IMR-90 (cell line): ENCODE measurements around the gene TMEM214. TPM values are rescaled to one million over a fixed set of nuclear protein-coding genes. Genes with fewer than 3 reads are reported as not detected.

Experiments used
- ATAC-seq: fragments of 200-7000 bp; cut with Tn5 transposase; 2 replicates; pipeline ENCODE4 v1.9.1; 2020; ENCODE audit warnings: low read depth, mild to moderate bottlenecking, moderate library complexity
- BruUV-seq: library from RNA; stranded (reverse); fragments of 400-500 nt; replicated peaks from 2 replicates; lab custom pipeline; 2021; lab: Mats Ljungman, UMichigan
- CTCF ChIA-PET: fragments of 300-600 bp; formaldehyde crosslinking; extraction: SDS; loops from one replicate; lab custom pipeline; 2021; ENCODE audit warnings: antibody characterized with exemption; lab: Yijun Ruan, JAX
- POLR2A ChIA-PET: fragments of 300-600 bp; sonication (Branson Sonifier 250); formaldehyde crosslinking; loops from one replicate; lab custom pipeline; 2022; ENCODE audit warnings: antibody characterized with exemption; ENCODE audit not compliant: unreplicated experiment; lab: Charles Lee
- DNase-seq: peaks from one replicate; pipeline ENCODE4 v3.0.0; 2013
- H2AFZ ChIP-seq: replicated peaks from 2 replicates; pipeline ENCODE3; 2013; ENCODE audit warnings: low read length, mild to moderate bottlenecking; ENCODE audit not compliant: poor library complexity
- H2AK5ac ChIP-seq: 2 replicates; pipeline ENCODE4 v1.6.1; 2013; ENCODE audit warnings: low read depth, low read length, inconsistent platforms
- H2AK9ac ChIP-seq: replicated peaks from 2 replicates; pipeline ENCODE3; 2013; ENCODE audit warnings: mild to moderate bottlenecking, low read depth, low read length, moderate library complexity; ENCODE audit not compliant: poor library complexity
- H2BK120ac ChIP-seq: 2 replicates; pipeline ENCODE4 v1.6.1; 2013; ENCODE audit warnings: low read depth, low read length, inconsistent platforms
- H2BK15ac ChIP-seq: 3 replicates; pipeline ENCODE4 v1.6.1; 2013; ENCODE audit warnings: low read depth, low read length, inconsistent platforms
- H2BK20ac ChIP-seq: 2 replicates; pipeline ENCODE4 v1.6.1; 2013; ENCODE audit warnings: low read depth, mild to moderate bottlenecking, inconsistent platforms, low read length, moderate library complexity
- H2BK5ac ChIP-seq: 2 replicates; pipeline ENCODE4 v1.6.1; 2013; ENCODE audit warnings: mild to moderate bottlenecking, low read depth, low read length, inconsistent platforms; ENCODE audit not compliant: poor library complexity, severe bottlenecking
- H3K14ac ChIP-seq: replicated peaks from 2 replicates; pipeline ENCODE4 v1.6.1; 2013; ENCODE audit warnings: low read depth, low read length, inconsistent platforms
- H3K18ac ChIP-seq: 2 replicates; pipeline ENCODE4 v1.6.1; 2013; ENCODE audit warnings: low read depth, low read length, control low read depth
- H3K23ac ChIP-seq: 2 replicates; pipeline ENCODE4 v1.6.1; 2013; ENCODE audit warnings: low read depth, low read length, inconsistent platforms
- H3K27ac ChIP-seq: 2 replicates; pipeline ENCODE4 v1.5.1; 2013; ENCODE audit warnings: mild to moderate bottlenecking, control low read depth, low read length; ENCODE audit not compliant: insufficient read depth
- H3K27me3 ChIP-seq: 2 replicates; pipeline ENCODE4 v1.6.1; 2013; ENCODE audit warnings: low read length; ENCODE audit not compliant: control insufficient read depth, insufficient read depth
- H3K36me3 ChIP-seq: 2 replicates; pipeline ENCODE4 v1.6.1; 2013; ENCODE audit warnings: low read length, mixed read lengths; ENCODE audit not compliant: control insufficient read depth, insufficient read depth
- H3K4ac ChIP-seq: 2 replicates; pipeline ENCODE4 v1.6.1; 2013; ENCODE audit warnings: low read depth, low read length, inconsistent platforms
- H3K4me1 ChIP-seq: 2 replicates; pipeline ENCODE4 v1.6.1; 2013; ENCODE audit warnings: low read length, mixed read lengths; ENCODE audit not compliant: control insufficient read depth, insufficient read depth
- H3K4me2 ChIP-seq: 2 replicates; pipeline ENCODE4 v1.6.1; 2013; ENCODE audit warnings: low read depth, mild to moderate bottlenecking, control low read depth, low read length, moderate library complexity
- H3K4me3 ChIP-seq: 2 replicates; pipeline ENCODE4 v1.5.1; 2013; ENCODE audit warnings: low read depth, mild to moderate bottlenecking, control low read depth, low read length, moderate library complexity; ENCODE audit not compliant: insufficient read depth
- H3K56ac ChIP-seq: 2 replicates; pipeline ENCODE4 v1.6.1; 2013; ENCODE audit warnings: low read length, inconsistent platforms; ENCODE audit not compliant: insufficient read depth; ENCODE audit errors: extremely low read depth
- H3K79me1 ChIP-seq, 2 experiments: 2 replicates each; pipeline ENCODE4 v1.6.1; 2013; ENCODE audit warnings: low read length in 2 of 2, inconsistent platforms in 1 of 2, low read depth in 1 of 2
- H3K9ac ChIP-seq: 2 replicates; pipeline ENCODE4 v1.6.1; 2013; ENCODE audit warnings: low read depth, low read length, control low read depth
- H3K9me1 ChIP-seq: 2 replicates; pipeline ENCODE4 v1.6.1; 2013; ENCODE audit warnings: low read length, inconsistent platforms; ENCODE audit not compliant: insufficient read depth
- H3K9me3 ChIP-seq: 2 replicates; pipeline ENCODE4 v1.6.1; 2013; ENCODE audit warnings: low read length; ENCODE audit not compliant: control insufficient read depth, insufficient read depth
- H4K20me1 ChIP-seq: 2 replicates; pipeline ENCODE4 v1.6.1; 2013; ENCODE audit warnings: low read length, inconsistent platforms; ENCODE audit not compliant: insufficient read depth
- H4K5ac ChIP-seq: 2 replicates; pipeline ENCODE4 v1.6.1; 2013; ENCODE audit warnings: mild to moderate bottlenecking, low read depth, low read length, control low read depth
- H4K8ac ChIP-seq, 2 experiments: 2 replicates each; pipeline ENCODE4 v1.6.1; 2013; ENCODE audit warnings: low read depth in 2 of 2, low read length in 2 of 2, control low read depth in 1 of 2, inconsistent platforms in 1 of 2
- H4K91ac ChIP-seq: 2 replicates; pipeline ENCODE4 v1.6.1; 2013; ENCODE audit warnings: low read depth, low read length, inconsistent platforms; ENCODE audit not compliant: insufficient read depth
- ELK1 ChIP-seq: fragments of 150-350 bp; IDR thresholded peaks from 2 replicates; pipeline ENCODE4 v1.6.1; 2016; ENCODE audit warnings: low read depth, mild to moderate bottlenecking, low read length, moderate library complexity, borderline replicate concordance
- MAZ ChIP-seq: IDR thresholded peaks from 2 replicates; pipeline ENCODE4 v1.6.1; 2012; ENCODE audit warnings: low read depth, mild to moderate bottlenecking, low read length, improper control_type of control experiment, moderate library complexity, borderline replicate concordance
- RAD21 ChIP-seq: IDR thresholded peaks from 2 replicates; pipeline ENCODE4 v1.6.1; 2012; ENCODE audit warnings: low read length, improper control_type of control experiment
- WGBS, 2 experiments: methylation state at CpG; one replicate each; pipeline versions ENCODE4 v1.1.5 to v1.1.7; 2013; ENCODE audit warnings: missing lambda C conversion rate in 2 of 2; ENCODE audit not compliant: insufficient read length in 1 of 2; ENCODE audit errors: extremely low coverage in 2 of 2; 5-methylcytosine and 5-hydroxymethylcytosine counted together
- dilution Hi-C: fragments of 300-500 bp; cut with HindIII; formaldehyde crosslinking; loops from one replicate; pipeline ENCODE4 v1.14.3; 2018; ENCODE audit warnings: low sequenced_read_pairs; ENCODE audit not compliant: unreplicated experiment
- in situ Hi-C: fragments of 300-500 bp; cut with MboI; formaldehyde crosslinking; loops from 3 replicates; pipeline ENCODE4 v1.14.3; 2019; ENCODE audit warnings: low sequenced_read_pairs, inconsistent platforms, mixed read lengths
- intact Hi-C: fragments of 100-400 bp; cut with micrococcal nuclease; formaldehyde crosslinking; loops from 2 replicates; pipeline ENCODE4 v1.10.0; 2022
- polyA plus RNA-seq, 3 experiments: library from polyadenylated mRNA; depleted of rRNA; stranded (reverse); fragments of >200 nt; gene quantifications; 2 replicates each; pipeline ENCODE4 v1.2.3, GENCODE V29; 2012; ENCODE audit warnings: low replicate concordance in 1 of 3
- total RNA-seq: library from RNA; depleted of rRNA; stranded (reverse); fragments of >200 nt; gene quantifications from 2 replicates; pipeline ENCODE4 v1.2.3, GENCODE V29; 2012

TMEM214 gene
- total and polyA plus RNA-seq, 2 of the 4 experiments (the other 2 are of a cell fraction) = 32.1 to 121 TPM

- no peak overlapping the region for H3K4ac ChIP-seq
- H3K9me3 ChIP-seq = no peaks in the 10 kb centered on the region
- no peak overlapping the region for H3K4me3 ChIP-seq
- CTCF ChIA-PET = interaction anchor here (0.8 kb wide), 1 partner anchor 9 kb away, joined by 3 read pairs; no protein-coding TSS in a partner anchor
- no peak overlapping the region for H2BK120ac ChIP-seq
- no peak overlapping the region for H3K14ac ChIP-seq
- H2AK5ac ChIP-seq = no peak overlapping the region
- H2BK15ac ChIP-seq = no peak overlapping the region
- H3K79me1 ChIP-seq = peaks cover 19 to 46% of the 10 kb centered on the region in 2 experiments
- ATAC-seq (no peak), DNase-seq (no peak)
- no peak overlapping the region for H3K18ac ChIP-seq
- no peak overlapping the region for H2AK9ac ChIP-seq
- no peaks in the 10 kb centered on the region for H3K27me3 ChIP-seq
- no peak overlapping the region for H3K4me2 ChIP-seq
- H2BK20ac ChIP-seq = no peak overlapping the region
- WGBS, 2 experiments = 95% methylated on average over 4 of the region's 13 CpGs; no CpG with 5 or more reads in 1 of the 2 experiments
- H3K27ac ChIP-seq = no peak overlapping the region
- BruUV-seq = no TSS peak
- no peak overlapping the region for H2AFZ ChIP-seq
- POLR2A ChIA-PET = no interaction called here
- no peak overlapping the region for H3K23ac ChIP-seq
- peaks cover 13% of the 10 kb centered on the region for H3K9me1 ChIP-seq
- H4K91ac ChIP-seq = no peak overlapping the region
- in situ Hi-C loops (no loop called here), intact Hi-C loops (no loop called here), dilution Hi-C loops (no loop called here)
- peaks cover 44% of the 10 kb centered on the region for H3K36me3 ChIP-seq
- no peak overlapping the region for H3K56ac ChIP-seq
- H4K20me1 ChIP-seq = peaks cover 18% of the 10 kb centered on the region; the same call in 1 of the 2 replicates
- H4K8ac ChIP-seq = no peak overlapping the region
- H4K5ac ChIP-seq = no peak overlapping the region
- peaks cover 10% of the 10 kb centered on the region; the same call in 1 of the 2 replicates for H3K4me1 ChIP-seq
- no peak overlapping the region for H3K9ac ChIP-seq
- H2BK5ac ChIP-seq = no peak overlapping the region
- TF ChIP-seq ELK1 (no peak), RAD21 (no peak), MAZ (no peak)
These were observed 7.4 kb upstream of the TMEM214 start for GRCh38 chr2:27025281-27025800.
